PFSK-1 (cell line): ENCODE measurements around the gene SPRR4.

Experiments used
- POLR2AphosphoS5 ChIP-seq: IDR thresholded peaks from 2 replicates; pipeline ENCODE4 v1.6.1; 2012; ENCODE audit warnings: low read depth, mild to moderate bottlenecking, control low read depth, low read length, moderate library complexity
- TF ChIP-seq, protein P1 (sequence below), 2 experiments: IDR thresholded peaks; 2 replicates each; pipeline versions ENCODE4 v1.6.1 to v1.8.0; 2011 to 2012; ENCODE audit warnings: low read depth in 2 of 2, low read length in 2 of 2, control low read depth in 1 of 2, inconsistent platforms in 1 of 2, mild to moderate bottlenecking in 1 of 2, moderate library complexity in 1 of 2; ENCODE audit not compliant: insufficient read depth in 1 of 2

DNA sequence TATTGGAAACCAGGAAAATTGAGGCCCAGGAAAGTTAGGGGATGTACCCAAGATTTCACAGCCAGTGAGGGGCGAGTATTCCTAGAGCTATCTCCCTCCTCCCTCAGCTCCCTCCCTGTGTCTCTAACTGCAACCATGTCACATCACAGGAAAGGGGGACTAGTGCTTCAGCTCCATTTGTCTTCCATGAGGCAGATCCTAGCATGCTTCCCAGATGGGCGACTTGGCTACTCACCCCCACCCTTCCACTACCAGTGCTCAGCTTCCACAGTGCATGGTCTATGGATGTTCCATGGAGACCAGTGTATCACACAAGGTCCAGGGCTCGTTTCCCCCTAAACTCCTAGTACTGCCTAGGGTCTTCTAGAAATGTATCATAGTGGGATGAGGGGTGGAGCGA is 4.6 kb upstream of the SPRR4 start:
- no peak for TF ChIP-seq POLR2AphosphoS5
- TF ChIP-seq, protein P1, sequence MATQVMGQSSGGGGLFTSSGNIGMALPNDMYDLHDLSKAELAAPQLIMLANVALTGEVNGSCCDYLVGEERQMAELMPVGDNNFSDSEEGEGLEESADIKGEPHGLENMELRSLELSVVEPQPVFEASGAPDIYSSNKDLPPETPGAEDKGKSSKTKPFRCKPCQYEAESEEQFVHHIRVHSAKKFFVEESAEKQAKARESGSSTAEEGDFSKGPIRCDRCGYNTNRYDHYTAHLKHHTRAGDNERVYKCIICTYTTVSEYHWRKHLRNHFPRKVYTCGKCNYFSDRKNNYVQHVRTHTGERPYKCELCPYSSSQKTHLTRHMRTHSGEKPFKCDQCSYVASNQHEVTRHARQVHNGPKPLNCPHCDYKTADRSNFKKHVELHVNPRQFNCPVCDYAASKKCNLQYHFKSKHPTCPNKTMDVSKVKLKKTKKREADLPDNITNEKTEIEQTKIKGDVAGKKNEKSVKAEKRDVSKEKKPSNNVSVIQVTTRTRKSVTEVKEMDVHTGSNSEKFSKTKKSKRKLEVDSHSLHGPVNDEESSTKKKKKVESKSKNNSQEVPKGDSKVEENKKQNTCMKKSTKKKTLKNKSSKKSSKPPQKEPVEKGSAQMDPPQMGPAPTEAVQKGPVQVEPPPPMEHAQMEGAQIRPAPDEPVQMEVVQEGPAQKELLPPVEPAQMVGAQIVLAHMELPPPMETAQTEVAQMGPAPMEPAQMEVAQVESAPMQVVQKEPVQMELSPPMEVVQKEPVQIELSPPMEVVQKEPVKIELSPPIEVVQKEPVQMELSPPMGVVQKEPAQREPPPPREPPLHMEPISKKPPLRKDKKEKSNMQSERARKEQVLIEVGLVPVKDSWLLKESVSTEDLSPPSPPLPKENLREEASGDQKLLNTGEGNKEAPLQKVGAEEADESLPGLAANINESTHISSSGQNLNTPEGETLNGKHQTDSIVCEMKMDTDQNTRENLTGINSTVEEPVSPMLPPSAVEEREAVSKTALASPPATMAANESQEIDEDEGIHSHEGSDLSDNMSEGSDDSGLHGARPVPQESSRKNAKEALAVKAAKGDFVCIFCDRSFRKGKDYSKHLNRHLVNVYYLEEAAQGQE (IDR thresholded peaks at IDR 0.05; ENCODE audit: insufficient read depth in 1 of 2, low read depth in 2 of 2, low read length in 2 of 2) = no peak
